Measurements from ENCODE around the gene ALKBH5.
A peak's percentile ranks its signal among the peaks of the same experiment; 100 is the strongest.

Gene ALKBH5

DNA sequence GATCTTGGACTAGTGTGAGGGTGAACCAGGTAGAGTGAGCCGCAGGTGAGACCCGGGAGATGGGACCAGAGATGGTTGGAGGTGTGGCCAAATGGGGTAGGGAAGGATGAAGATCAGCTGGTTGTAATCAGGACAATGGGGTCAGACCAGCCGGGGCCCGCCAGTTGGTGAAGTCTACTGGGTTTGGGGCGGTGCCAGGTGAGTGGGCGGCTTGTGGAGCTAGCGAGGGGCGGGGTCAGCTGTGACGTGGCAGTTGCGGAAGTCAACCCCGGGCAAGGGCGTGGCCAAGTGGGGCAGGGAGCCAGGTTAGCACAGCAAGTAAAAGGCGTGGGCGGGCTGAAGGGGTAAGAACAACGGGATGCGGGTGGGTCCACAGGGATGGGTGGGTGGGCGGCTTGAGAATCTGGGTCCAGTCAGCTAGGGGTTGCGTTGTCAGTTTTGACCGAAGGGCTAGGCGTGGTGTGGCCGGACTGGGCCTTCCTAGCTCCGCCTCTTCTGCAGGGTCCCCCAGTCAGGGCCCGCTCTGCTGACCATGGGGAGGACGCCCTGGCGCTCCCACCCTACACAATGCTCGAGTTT lies 25.5 kb upstream of the ALKBH5 start:
- no peak for DNase-seq

- no peak for DNase-seq
These were observed 24.0 kb upstream of the ALKBH5 start for GRCh38 chr17:18159551-18160120.

DNA sequence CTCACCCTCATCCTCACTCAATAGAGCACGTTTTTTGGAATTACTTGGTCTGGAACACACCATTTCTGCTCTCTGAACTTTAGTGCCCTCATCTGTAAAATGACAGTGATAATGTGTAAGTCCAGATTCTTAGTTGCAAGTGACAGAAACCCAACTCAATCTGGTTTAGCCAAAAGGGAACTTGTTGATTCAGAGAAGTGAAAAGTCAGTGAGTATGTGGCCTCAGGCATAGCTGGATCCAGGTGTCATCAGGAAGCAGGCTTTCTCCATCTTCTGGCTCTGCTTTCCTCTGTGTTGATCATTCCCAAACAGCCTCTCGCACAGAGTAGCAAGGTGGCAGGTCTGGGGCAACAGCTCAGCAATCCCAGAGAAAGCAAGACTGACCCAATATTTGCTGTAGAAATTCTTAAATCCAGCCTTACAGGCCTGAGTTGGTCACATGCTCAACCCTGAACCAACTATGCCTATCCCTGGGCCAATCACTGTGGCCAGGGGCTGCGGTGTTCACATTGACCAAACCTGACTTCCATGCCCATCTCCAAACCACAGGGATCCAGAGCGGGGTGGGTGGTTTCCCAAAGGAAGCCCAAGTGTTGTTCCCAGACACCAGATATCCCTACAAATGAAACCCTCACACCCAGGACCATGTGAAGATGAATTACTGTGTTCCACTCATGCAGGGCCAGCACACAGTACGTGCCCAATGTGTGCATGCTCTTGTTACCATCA lies 23.3 kb upstream of the ALKBH5 start:
- no peak for DNase-seq

GRCh38 chr17:18161207-18162145 lies 22.2 kb upstream of the ALKBH5 start:
- DNase-seq = no peak

GRCh38 chr17:18163547-18163946 lies 20.1 kb upstream of the ALKBH5 start:
- DNase-seq = no peak

GRCh38 chr17:18166894-18167293 lies 16.7 kb upstream of the ALKBH5 start:
- DNase-seq = no peak

DNA sequence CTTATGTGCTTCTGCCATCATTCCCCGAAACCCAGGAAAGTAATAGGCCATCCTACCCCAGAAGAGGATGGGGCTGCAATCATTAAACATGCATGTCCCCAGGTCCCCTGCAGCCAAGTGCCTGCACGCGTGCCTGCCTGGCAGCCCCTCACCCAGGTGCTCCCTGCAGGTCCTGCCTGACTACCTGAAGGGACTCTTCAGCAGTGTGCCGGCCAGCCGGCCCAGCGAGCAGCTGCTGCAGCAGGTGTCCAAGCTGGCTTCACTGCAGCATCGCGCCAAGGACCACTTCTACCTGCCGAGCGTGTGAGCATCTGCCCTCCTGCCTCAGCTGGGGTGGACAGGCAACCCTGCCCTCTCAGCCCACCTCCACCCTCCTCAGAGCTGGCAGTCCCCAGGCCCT lies 16.2 kb upstream of the ALKBH5 start:
- DNase-seq = no peak

- no peak for DNase-seq
These were observed 10.9 kb upstream of the ALKBH5 start for GRCh38 chr17:18172531-18173278.

- DNase-seq = no peak
These were observed 9.9 kb upstream of the ALKBH5 start for GRCh38 chr17:18173740-18174139.

GRCh38 chr17:18176176-18176575 lies 7.5 kb upstream of the ALKBH5 start:
- DNase-seq = no peak

GRCh38 chr17:18177133-18177532 lies 6.5 kb upstream of the ALKBH5 start:
- no peak for DNase-seq

DNA sequence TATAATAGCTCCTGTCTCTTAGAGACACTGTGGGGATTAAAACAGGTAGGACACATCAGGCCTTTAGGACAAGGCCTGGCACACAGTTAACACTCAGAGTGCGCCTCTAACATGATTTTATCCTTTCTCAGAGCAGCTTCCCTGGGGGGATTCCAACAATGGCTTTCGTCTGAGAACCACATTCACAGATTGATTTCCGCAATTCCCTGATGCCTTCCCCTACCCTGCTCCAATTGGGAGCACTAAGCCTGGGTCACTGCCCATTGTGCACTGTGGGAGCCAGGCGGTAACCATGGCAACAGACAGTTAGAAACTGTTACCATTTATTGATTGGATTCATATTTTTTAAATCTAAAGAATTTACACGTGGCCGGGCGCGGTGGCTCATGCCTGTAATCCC lies 5.9 kb upstream of the ALKBH5 start:
- DNase-seq = no peak

DNA sequence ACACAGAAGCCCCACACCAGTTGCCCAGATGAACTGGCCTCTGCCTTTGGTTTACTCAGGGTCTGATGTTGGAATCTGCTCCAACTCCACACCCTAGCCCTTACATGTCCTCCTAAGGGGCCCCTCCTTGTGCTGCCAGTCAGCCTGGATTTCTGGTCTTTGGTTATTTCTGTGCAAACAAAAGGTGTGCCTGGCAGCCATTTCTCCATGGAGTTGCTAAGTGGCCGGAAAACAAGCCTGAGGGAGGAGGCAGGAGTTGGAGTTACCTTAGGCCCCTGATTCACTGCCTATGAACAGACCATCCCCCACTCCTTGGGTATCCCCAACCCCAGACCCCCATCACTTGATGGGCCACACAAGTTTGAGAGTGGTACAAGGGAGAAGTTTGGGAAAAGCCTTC lies 4.4 kb upstream of the ALKBH5 start:
- no peak for DNase-seq

GRCh38 chr17:18179804-18180203 lies 3.8 kb upstream of the ALKBH5 start:
- DNase-seq = no peak

DNA sequence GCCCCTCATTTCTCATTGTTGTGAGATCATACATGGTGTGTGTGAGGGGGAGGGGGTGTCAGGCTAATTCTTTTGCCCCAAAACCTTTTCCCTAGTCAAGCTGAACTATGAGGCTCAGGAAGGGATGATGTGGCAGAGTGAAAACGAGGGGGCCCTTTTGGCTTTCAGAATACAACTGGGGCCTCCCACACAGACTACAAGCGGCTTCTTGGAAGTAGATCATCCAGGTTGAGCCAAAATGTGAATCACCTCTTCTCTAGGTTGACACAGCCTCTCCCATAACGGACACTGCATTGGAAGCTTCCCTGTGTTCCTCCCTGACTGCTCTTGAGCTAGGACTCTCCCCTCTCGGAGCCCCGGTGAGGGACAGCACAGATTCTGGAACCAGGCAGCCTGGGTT lies 2.3 kb upstream of the ALKBH5 start:
- no peak for DNase-seq

DNA sequence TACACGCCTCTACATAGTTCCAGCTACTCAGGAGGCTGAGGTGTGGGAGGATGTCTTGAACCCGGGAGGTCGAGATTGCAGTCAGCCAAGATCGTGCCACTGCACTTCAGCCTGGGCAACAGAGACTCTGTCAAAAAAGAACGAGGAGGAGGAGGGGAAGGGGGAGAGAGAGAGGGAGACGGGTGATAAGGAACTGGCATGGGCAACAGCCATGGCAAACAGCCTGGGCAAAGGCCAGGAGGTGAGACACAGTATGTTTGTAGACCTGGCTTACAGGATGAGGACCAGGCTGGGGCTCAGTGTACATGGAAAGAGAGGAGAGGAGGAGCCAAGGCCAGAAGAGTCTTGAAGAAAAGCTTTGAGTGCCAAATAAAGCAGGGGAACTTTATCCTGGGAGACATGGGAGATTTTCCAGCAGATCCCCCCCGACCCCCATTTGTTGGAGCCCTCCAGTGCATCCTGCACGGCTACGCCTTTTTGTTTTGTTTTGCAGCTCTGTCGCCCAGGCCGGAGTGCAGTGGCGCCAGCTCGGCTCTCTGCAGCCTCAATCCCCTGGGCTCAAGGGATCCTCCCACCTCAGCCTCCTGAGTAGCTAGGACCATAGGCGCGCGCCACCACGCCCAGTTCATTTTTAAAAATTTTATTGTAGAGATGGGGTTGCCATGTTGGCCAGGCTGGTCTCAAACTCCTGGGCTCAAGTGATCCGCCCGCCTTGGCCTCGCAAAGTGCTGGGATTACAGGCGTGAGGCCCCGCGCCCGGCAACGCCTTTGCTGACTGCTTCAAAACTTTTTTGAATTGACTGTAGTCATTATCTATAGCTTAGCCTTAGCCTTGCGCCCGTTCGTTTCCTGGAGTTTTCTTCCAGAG lies 1.3 kb upstream of the ALKBH5 start:
- no peak for DNase-seq

DNA sequence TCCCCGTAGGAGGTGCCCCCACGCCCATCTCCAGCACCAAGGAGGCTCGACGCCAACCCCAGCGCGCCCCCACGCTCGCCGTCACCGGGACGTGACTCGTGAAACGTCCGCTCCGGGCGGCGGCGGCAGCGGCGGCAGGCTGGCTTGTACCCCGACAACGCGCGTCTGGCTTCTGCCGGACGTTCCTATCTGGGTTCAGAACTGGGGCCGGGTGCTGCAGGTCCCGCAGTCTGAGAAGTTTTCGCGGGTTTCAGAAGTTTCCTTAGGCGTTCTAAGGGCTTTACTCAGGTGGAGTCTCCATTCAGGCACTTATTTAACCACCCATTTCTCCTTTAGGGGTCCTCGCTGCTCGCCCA lies 672 bp upstream of the ALKBH5 start:
- peak; percentile 78 for DNase-seq

- DNase-seq = no peak
These were observed 759 bp downstream of the ALKBH5 start for GRCh38 chr17:18184143-18185031.

- DNase-seq = no peak
These were observed 1.8 kb downstream of the ALKBH5 start for GRCh38 chr17:18185391-18185790.

GRCh38 chr17:18185832-18186626 lies 2.4 kb downstream of the ALKBH5 start:
- DNase-seq = no peak
